Suppressor macrophage treated with lipopolysaccharide for 4 hours (primary cell): ENCODE measurements around the gene LILRB3.
A peak's percentile ranks its signal among the peaks of the same experiment; 100 is the strongest.
"Not testable (repeated sequence)": the region's sequence is repeated elsewhere in the genome, so short reads cannot be mapped to it uniquely, and the experiment has no call there.

Experiments used
- DNase-seq: peaks from one replicate; pipeline ENCODE4 v3.0.0-alpha.2; 2020

The LILRB3 gene

GRCh38 chr19:54189145-54189734 is 33.6 kb downstream of the LILRB3 start, which contains the start of gene MBOAT7:
Gene MBOAT7 (minus strand): TSS chr19:54189580. CDS start chr19:54188508, 1,072 bp downstream.
- no peak for DNase-seq

- DNase-seq = peak; percentile 41
These were observed 34.5 kb downstream of the LILRB3 start for GRCh38 chr19:54188215-54188871.

- no peak for DNase-seq
These were observed 35.8 kb downstream of the LILRB3 start for GRCh38 chr19:54186934-54187381.

GRCh38 chr19:54186351-54186750 is 36.5 kb downstream of the LILRB3 start:
- no peak for DNase-seq

- no peak for DNase-seq
These were observed 39.4 kb downstream of the LILRB3 start for GRCh38 chr19:54183431-54183830.

- not testable (repeated sequence) for DNase-seq
These were observed 40.9 kb downstream of the LILRB3 start for GRCh38 chr19:54181894-54182293.

GRCh38 chr19:54180691-54181091 is 42.1 kb downstream of the LILRB3 start:
- DNase-seq = no peak

GRCh38 chr19:54179921-54180461 is 42.8 kb downstream of the LILRB3 start:
- DNase-seq = no peak

- DNase-seq = no peak
These were observed 43.5 kb downstream of the LILRB3 start for GRCh38 chr19:54179262-54179852.

- no peak for DNase-seq
These were observed 44.1 kb downstream of the LILRB3 start for GRCh38 chr19:54178581-54179261.

GRCh38 chr19:54173951-54174834 is 48.6 kb downstream of the LILRB3 start:
- DNase-seq = no peak

- DNase-seq = no peak
These were observed 49.5 kb downstream of the LILRB3 start for GRCh38 chr19:54173359-54173699.

- DNase-seq = peak; percentile 19
These were observed 50.1 kb downstream of the LILRB3 start, which contains the start of gene TMC4 for GRCh38 chr19:54172471-54173358. Gene TMC4 (minus strand): TSS chr19:54173160. CDS start chr19:54173117, 43 bp downstream.

- not testable (repeated sequence) for DNase-seq
These were observed 50.9 kb downstream of the LILRB3 start for GRCh38 chr19:54171736-54172431.

GRCh38 chr19:54169149-54169740 is 53.6 kb downstream of the LILRB3 start:
- DNase-seq = no peak

- DNase-seq = peak; percentile 96
These were observed 54.5 kb downstream of the LILRB3 start for GRCh38 chr19:54168174-54168917.
